ENCODE measurements around the gene UROD.

DNA sequence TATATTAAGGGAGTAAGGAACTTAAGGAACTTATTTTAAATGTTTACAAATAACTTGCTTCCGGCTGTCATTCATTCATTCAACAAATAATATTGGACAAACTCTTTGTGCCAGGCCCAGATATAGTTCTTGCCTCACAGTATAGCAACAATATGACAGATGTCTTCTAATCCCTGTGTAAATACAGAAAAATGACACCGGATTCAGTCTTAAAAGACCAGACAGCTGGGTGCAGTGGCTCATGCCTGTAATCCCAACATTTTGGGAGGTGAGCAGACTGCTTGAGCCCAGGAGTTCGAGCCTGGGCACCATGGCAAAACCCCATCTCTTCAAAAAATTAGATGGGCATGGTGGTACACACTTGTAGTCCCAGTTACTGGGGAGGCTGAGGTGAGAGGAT is 49.3 kb upstream of the UROD start:
- TF ChIP-seq, protein P1, sequence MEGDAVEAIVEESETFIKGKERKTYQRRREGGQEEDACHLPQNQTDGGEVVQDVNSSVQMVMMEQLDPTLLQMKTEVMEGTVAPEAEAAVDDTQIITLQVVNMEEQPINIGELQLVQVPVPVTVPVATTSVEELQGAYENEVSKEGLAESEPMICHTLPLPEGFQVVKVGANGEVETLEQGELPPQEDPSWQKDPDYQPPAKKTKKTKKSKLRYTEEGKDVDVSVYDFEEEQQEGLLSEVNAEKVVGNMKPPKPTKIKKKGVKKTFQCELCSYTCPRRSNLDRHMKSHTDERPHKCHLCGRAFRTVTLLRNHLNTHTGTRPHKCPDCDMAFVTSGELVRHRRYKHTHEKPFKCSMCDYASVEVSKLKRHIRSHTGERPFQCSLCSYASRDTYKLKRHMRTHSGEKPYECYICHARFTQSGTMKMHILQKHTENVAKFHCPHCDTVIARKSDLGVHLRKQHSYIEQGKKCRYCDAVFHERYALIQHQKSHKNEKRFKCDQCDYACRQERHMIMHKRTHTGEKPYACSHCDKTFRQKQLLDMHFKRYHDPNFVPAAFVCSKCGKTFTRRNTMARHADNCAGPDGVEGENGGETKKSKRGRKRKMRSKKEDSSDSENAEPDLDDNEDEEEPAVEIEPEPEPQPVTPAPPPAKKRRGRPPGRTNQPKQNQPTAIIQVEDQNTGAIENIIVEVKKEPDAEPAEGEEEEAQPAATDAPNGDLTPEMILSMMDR (IDR thresholded peaks at IDR 0.05) = no peak
- TF ChIP-seq POLR2A (IDR thresholded peaks at IDR 0.05) = no peak
